Panc1 (cell line): ENCODE data around the gene TRIB2. TPM values are rescaled to one million over a fixed set of nuclear protein-coding genes. Genes with fewer than 3 reads are reported as not detected.

ENCODE experiments used
- ATAC-seq: fragments of 200-7000 bp; cut with Tn5 transposase; 2 replicates; pipeline ENCODE4 v1.9.1; 2020; ENCODE audit warnings: mild to moderate bottlenecking, moderate library complexity
- BruUV-seq: library from RNA; stranded (reverse); fragments of 400-500 nt; replicated peaks from 2 replicates; lab custom pipeline; 2021; lab: Mats Ljungman, UMichigan
- CTCF ChIA-PET: fragments of 300-600 bp; sonication (Branson Sonifier 250); formaldehyde crosslinking; loops from one replicate; lab custom pipeline; 2022; ENCODE audit warnings: antibody characterized with exemption; lab: Charles Lee
- POLR2A ChIA-PET: fragments of 300-600 bp; sonication (Branson Sonifier 250); formaldehyde crosslinking; loops from one replicate; lab custom pipeline; 2022; ENCODE audit warnings: antibody characterized with exemption; lab: Charles Lee
- DNase-seq: peaks from one replicate; pipeline ENCODE4 v3.0.0-alpha.2; 2010; ENCODE audit warnings: low read depth, low spot score
- H3K27ac ChIP-seq: 2 replicates; pipeline ENCODE4 v1.5.1; 2011; ENCODE audit warnings: mild to moderate bottlenecking, low read length, inconsistent platforms
- H3K27me3 ChIP-seq: fragments of 200-500 bp; sonication (Bioruptor generic); 2 replicates; pipeline ENCODE4 v1.6.0; 2014; ENCODE audit warnings: low read length, inconsistent platforms; ENCODE audit not compliant: control insufficient read depth, insufficient read depth
- H3K36me3 ChIP-seq: fragments of 200-500 bp; sonication (Bioruptor generic); 2 replicates; pipeline ENCODE4 v1.5.1; 2014; ENCODE audit warnings: inconsistent platforms, mild to moderate bottlenecking, low read length, moderate library complexity; ENCODE audit not compliant: control insufficient read depth, insufficient read depth
- H3K4me1 ChIP-seq: 2 replicates; pipeline ENCODE4 v1.5.1; 2011; ENCODE audit warnings: inconsistent platforms, mild to moderate bottlenecking, low read length, moderate library complexity; ENCODE audit not compliant: control insufficient read depth, insufficient read depth
- H3K4me3 ChIP-seq, 2 experiments: 2 replicates each; pipeline ENCODE4 v1.5.1; 2011 to 2012; ENCODE audit warnings: low read depth in 2 of 2, low read length in 2 of 2, mild to moderate bottlenecking in 2 of 2, inconsistent platforms in 1 of 2, moderate library complexity in 1 of 2
- H3K9me3 ChIP-seq: fragments of 200-500 bp; sonication (Bioruptor generic); 2 replicates; pipeline ENCODE4 v1.5.1; 2014; ENCODE audit warnings: low read depth, mild to moderate bottlenecking, inconsistent platforms, low read length, moderate library complexity; ENCODE audit not compliant: control insufficient read depth, insufficient read depth
- CTCF ChIP-seq: fragments of 450-650 bp; IDR thresholded peaks from 2 replicates; pipeline ENCODE4 v1.5.1; 2017; ENCODE audit warnings: mild to moderate bottlenecking
- POLR2AphosphoS5 ChIP-seq: IDR thresholded peaks from 2 replicates; pipeline ENCODE4 v1.6.1; 2012; ENCODE audit warnings: mild to moderate bottlenecking, low read depth, low read length, moderate library complexity
- REST ChIP-seq, 2 experiments: IDR thresholded peaks; 2 replicates each; pipeline ENCODE4 v1.6.1; 2011 to 2012; ENCODE audit warnings: low read depth in 2 of 2, control low read depth in 1 of 2, low read length in 1 of 2, mild to moderate bottlenecking in 1 of 2, moderate library complexity in 1 of 2; ENCODE audit not compliant: insufficient read depth in 1 of 2
- SIN3A ChIP-seq: IDR thresholded peaks from 2 replicates; pipeline ENCODE4 v1.6.1; 2012; ENCODE audit warnings: low read depth, mild to moderate bottlenecking, low read length, moderate library complexity, borderline replicate concordance; ENCODE audit not compliant: insufficient read depth
- TCF7L2 ChIP-seq: IDR thresholded peaks from 2 replicates; pipeline ENCODE4 v1.6.1; 2011; ENCODE audit warnings: mild to moderate bottlenecking, low read depth, low read length, inconsistent platforms
- in situ Hi-C: cut with HindIII; loops from 2 replicates; pipeline ENCODE4 v1.10.0; 2016; ENCODE audit warnings: low sequenced_read_pairs, low pct_unique_long_range_greater_than_20kb
- intact Hi-C: fragments of 100-400 bp; cut with micrococcal nuclease; formaldehyde crosslinking; loops from one replicate; pipeline ENCODE4 v1.10.0; 2022; ENCODE audit not compliant: unreplicated experiment
- total RNA-seq: library from RNA; stranded (reverse); gene quantifications from one replicate; pipeline ENCODE4 v1.2.1, GENCODE V29; 2021; ENCODE audit not compliant: unreplicated experiment

Gene TRIB2
- total RNA-seq, 1 experiment from 2014 or later = 43.2 TPM

- intact Hi-C loops = no loop called here
- Histone ChIP-seq H3K36me3 (no peaks in the 10 kb centered on the region), H3K4me3 (no peak overlapping the region), H3K9me3 (no peaks in the 10 kb centered on the region), H3K27ac (no peak overlapping the region), H3K4me1 (no peaks in the 10 kb centered on the region), H3K27me3 (no peaks in the 10 kb centered on the region)
- no peak for TF ChIP-seq POLR2AphosphoS5
- no peak for TF ChIP-seq TCF7L2
- TF ChIP-seq CTCF = no peak
- no peak for TF ChIP-seq REST (IDR thresholded peaks at IDR 0.05; ENCODE audit: insufficient read depth in 1 of 2, low read depth in 2 of 2, low read length in 1 of 2)
- no peak for TF ChIP-seq SIN3A
- ChIA-PET CTCF (no interaction called here), POLR2A (no interaction called here)
- no TSS peak for BruUV-seq
- ATAC-seq (no peak), DNase-seq (no peak)
- in situ Hi-C loops = no loop called here
Measured at GRCh38 chr2:12766421-12766879, 49.7 kb downstream of the TRIB2 start.

- no peaks in the 10 kb centered on the region for H3K36me3 ChIP-seq
- intact Hi-C loops (no loop called here), in situ Hi-C loops (no loop called here)
- H3K4me3 ChIP-seq = no peak overlapping the region
- ChIA-PET CTCF (no interaction called here), POLR2A (no interaction called here)
- H3K4me1 ChIP-seq = no peaks in the 10 kb centered on the region
- H3K27ac ChIP-seq = no peak overlapping the region
- no peak for DNase-seq
- TF ChIP-seq REST (IDR thresholded peaks at IDR 0.05; ENCODE audit: insufficient read depth in 1 of 2, low read depth in 2 of 2, low read length in 1 of 2) (no peak), SIN3A (no peak), TCF7L2 (no peak), POLR2AphosphoS5 (no peak)
- no peaks in the 10 kb centered on the region for H3K9me3 ChIP-seq
- BruUV-seq = no TSS peak
- no peak for ATAC-seq
- H3K27me3 ChIP-seq = no peaks in the 10 kb centered on the region
Measured at GRCh38 chr2:12767541-12767940, 50.8 kb downstream of the TRIB2 start.
